Hepatocyte (in vitro differentiated cells): ENCODE data around the gene SEC61G. TPM values are rescaled to one million over a fixed set of nuclear protein-coding genes. Genes with fewer than 3 reads are reported as not detected.

ENCODE experiments used
- DNase-seq: peaks from one replicate; pipeline ENCODE4 v3.0.0-alpha.2; 2016; ENCODE audit warnings: low spot score
- H2AFZ ChIP-seq: fragments of 200-600 bp; sonication (generic); 2 replicates; pipeline ENCODE4 v1.6.0; 2016; ENCODE audit warnings: antibody characterized with exemption, mild to moderate bottlenecking
- H3K27ac ChIP-seq: fragments of 200-600 bp; sonication (generic); 2 replicates; pipeline ENCODE4 v1.5.1; 2016; ENCODE audit warnings: mild to moderate bottlenecking
- H3K27me3 ChIP-seq: fragments of 200-600 bp; sonication (generic); 2 replicates; pipeline ENCODE4 v1.6.1; 2016
- H3K36me3 ChIP-seq: fragments of 200-600 bp; sonication (generic); replicated peaks from 2 replicates; pipeline ENCODE4 v1.5.1; 2016; ENCODE audit warnings: low read depth; ENCODE audit not compliant: insufficient read depth
- H3K4me1 ChIP-seq: fragments of 200-600 bp; sonication (generic); 2 replicates; pipeline ENCODE4 v1.5.1; 2016; ENCODE audit warnings: mild to moderate bottlenecking, moderate library complexity; ENCODE audit not compliant: insufficient read depth
- H3K4me2 ChIP-seq: fragments of 200-600 bp; sonication (generic); 2 replicates; pipeline ENCODE4 v1.6.0; 2016
- H3K4me3 ChIP-seq: fragments of 200-600 bp; sonication (generic); 2 replicates; pipeline ENCODE4 v1.5.1; 2016; ENCODE audit warnings: mild to moderate bottlenecking
- H3K79me2 ChIP-seq: fragments of 200-600 bp; sonication (generic); 2 replicates; pipeline ENCODE4 v1.6.0; 2017; ENCODE audit warnings: mild to moderate bottlenecking
- H3K9me2 ChIP-seq: fragments of 200-600 bp; sonication (generic); replicated peaks from 2 replicates; pipeline ENCODE4 v1.6.0; 2017; ENCODE audit warnings: mild to moderate bottlenecking; ENCODE audit not compliant: insufficient read depth
- H3K9me3 ChIP-seq: fragments of 200-600 bp; sonication (generic); 2 replicates; pipeline ENCODE4 v1.5.1; 2016; ENCODE audit warnings: low read depth, mild to moderate bottlenecking
- H4K20me1 ChIP-seq: fragments of 200-600 bp; sonication (generic); 2 replicates; pipeline ENCODE4 v1.6.0; 2016; ENCODE audit warnings: mild to moderate bottlenecking; ENCODE audit not compliant: insufficient read depth, poor library complexity, severe bottlenecking
- CTCF ChIP-seq: fragments of 200-600 bp; sonication (generic); IDR thresholded peaks from 2 replicates; pipeline ENCODE4 v1.5.1; 2016; ENCODE audit warnings: antibody characterized with exemption, mild to moderate bottlenecking; ENCODE audit not compliant: poor library complexity
- EZH2 ChIP-seq: fragments of 200-600 bp; sonication (generic); IDR thresholded peaks from 2 replicates; pipeline ENCODE4 v1.6.1; 2016; ENCODE audit warnings: antibody characterized with exemption, mild to moderate bottlenecking, borderline replicate concordance
- EZH2phosphoT487 ChIP-seq: fragments of 200-600 bp; sonication (generic); IDR thresholded peaks from one replicate; pipeline ENCODE4 v1.6.1; 2018; ENCODE audit warnings: antibody characterized with exemption, mild to moderate bottlenecking, low read depth, moderate library complexity; ENCODE audit not compliant: unreplicated experiment, severe bottlenecking
- WGBS: methylation state at CpG from one replicate; pipeline ENCODE4 v1.1.6; 2016; ENCODE audit warnings: low lambda C conversion rate; ENCODE audit errors: missing lambda C conversion rate; 5-methylcytosine and 5-hydroxymethylcytosine counted together
- polyA plus RNA-seq: library from polyadenylated mRNA; unstranded; fragments of >200 nt; fragmentation: Nextera tagmentation; extraction: Ambion mirVana; gene quantifications from 2 replicates; pipeline ENCODE4 v1.2.1, GENCODE V29; 2016
- total RNA-seq: library from RNA; depleted of rRNA; stranded (reverse); fragments of >200 nt; gene quantifications from 2 replicates; pipeline ENCODE4 v1.2.3, GENCODE V29; 2014

The SEC61G gene
- total and polyA plus RNA-seq, 2 experiments from 2014 or later: 444 to 1,101 TPM

GRCh38 chr7:54792383-54792782, 33.4 kb upstream of the SEC61G start:
- no peak overlapping the region for H2AFZ ChIP-seq
- DNase-seq: no peak
- no peaks in the 10 kb centered on the region for H3K27me3 ChIP-seq
- H3K27ac ChIP-seq: no peak overlapping the region
- no peak overlapping the region for H3K4me3 ChIP-seq
- no peaks in the 10 kb centered on the region for H3K36me3 ChIP-seq
- no peaks in the 10 kb centered on the region for H3K9me3 ChIP-seq
- H3K4me2 ChIP-seq: no peak overlapping the region
- TF ChIP-seq EZH2 (no peak), EZH2phosphoT487 (no peak), CTCF (no peak)
- no peaks in the 10 kb centered on the region for H3K4me1 ChIP-seq
- no peaks in the 10 kb centered on the region for H3K9me2 ChIP-seq
- WGBS: 87% methylated on average over 11 of the region's 11 CpGs
- no peaks in the 10 kb centered on the region for H4K20me1 ChIP-seq
- no peaks in the 10 kb centered on the region for H3K79me2 ChIP-seq

- Histone ChIP-seq H3K9me3 (no peaks in the 10 kb centered on the region), H3K4me3 (no peak overlapping the region), H2AFZ (no peak overlapping the region), H3K79me2 (no peaks in the 10 kb centered on the region), H3K4me1 (no peaks in the 10 kb centered on the region), H4K20me1 (no peaks in the 10 kb centered on the region), H3K9me2 (no peaks in the 10 kb centered on the region), H3K36me3 (no peaks in the 10 kb centered on the region), H3K27me3 (no peaks in the 10 kb centered on the region), H3K4me2 (peak overlapping the region; percentile 60), H3K27ac (no peak overlapping the region)
- TF ChIP-seq EZH2 (no peak), EZH2phosphoT487 (no peak), CTCF (peak; percentile 88)
- WGBS: 10% methylated on average over 9 of the region's 9 CpGs
- DNase-seq: peak; percentile 87
Observed at GRCh38 chr7:54788664-54789063, 29.7 kb upstream of the SEC61G start.

- no peaks in the 10 kb centered on the region for H3K9me3 ChIP-seq
- no peak overlapping the region for H3K4me2 ChIP-seq
- no peak for TF ChIP-seq CTCF
- no peak for TF ChIP-seq EZH2
- no peak for TF ChIP-seq EZH2phosphoT487
- H3K4me3 ChIP-seq: no peak overlapping the region
- DNase-seq: no peak
- H3K4me1 ChIP-seq: no peaks in the 10 kb centered on the region
- WGBS: 92% methylated on average over 8 of the region's 8 CpGs
- no peaks in the 10 kb centered on the region for H3K27me3 ChIP-seq
- no peak overlapping the region for H3K27ac ChIP-seq
- no peaks in the 10 kb centered on the region for H4K20me1 ChIP-seq
- H2AFZ ChIP-seq: no peak overlapping the region
- no peaks in the 10 kb centered on the region for H3K79me2 ChIP-seq
- no peaks in the 10 kb centered on the region for H3K36me3 ChIP-seq
- no peaks in the 10 kb centered on the region for H3K9me2 ChIP-seq
Observed at GRCh38 chr7:54785261-54785660, 26.2 kb upstream of the SEC61G start.

- Histone ChIP-seq H2AFZ (no peak overlapping the region), H4K20me1 (no peaks in the 10 kb centered on the region), H3K36me3 (no peaks in the 10 kb centered on the region), H3K27ac (no peak overlapping the region), H3K27me3 (no peaks in the 10 kb centered on the region), H3K4me3 (no peak overlapping the region), H3K9me2 (no peaks in the 10 kb centered on the region), H3K79me2 (no peaks in the 10 kb centered on the region), H3K9me3 (no peaks in the 10 kb centered on the region), H3K4me2 (no peak overlapping the region), H3K4me1 (no peaks in the 10 kb centered on the region)
- 64% methylated on average over 4 of the region's 4 CpGs for WGBS
- DNase-seq: no peak
- no peak for TF ChIP-seq EZH2phosphoT487
- TF ChIP-seq CTCF: no peak
- no peak for TF ChIP-seq EZH2
Observed at GRCh38 chr7:54783952-54784351, 24.9 kb upstream of the SEC61G start.
